ENCODE results near the gene AVPI1.
A peak's percentile ranks its signal among the peaks of the same experiment; 100 is the strongest.
"Not testable (repeated sequence)": the region's sequence is repeated elsewhere in the genome, so short reads cannot be mapped to it uniquely, and the experiment has no call there.

Gene AVPI1

DNA sequence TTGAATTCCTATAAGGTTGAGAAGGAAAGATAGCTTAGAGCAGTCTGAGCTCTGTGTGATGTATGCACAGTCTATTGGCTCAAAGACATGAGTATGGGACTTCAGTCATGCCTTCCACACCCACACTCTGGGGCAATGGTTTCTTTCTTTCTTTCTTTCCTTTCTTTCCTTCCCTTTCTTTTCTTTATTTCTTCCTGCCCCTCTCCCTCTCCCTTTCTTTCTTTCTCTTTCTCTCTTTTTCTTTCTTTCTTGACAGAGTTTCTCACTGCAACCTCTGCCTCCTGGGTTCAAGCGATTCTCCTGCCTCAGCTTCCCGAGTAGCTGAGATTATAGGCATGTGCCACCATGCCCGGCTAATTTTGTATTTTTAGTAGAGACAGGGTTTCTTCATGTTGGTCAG is 48.0 kb downstream of the AVPI1 start:
- DNase-seq: not testable (repeated sequence)

DNA sequence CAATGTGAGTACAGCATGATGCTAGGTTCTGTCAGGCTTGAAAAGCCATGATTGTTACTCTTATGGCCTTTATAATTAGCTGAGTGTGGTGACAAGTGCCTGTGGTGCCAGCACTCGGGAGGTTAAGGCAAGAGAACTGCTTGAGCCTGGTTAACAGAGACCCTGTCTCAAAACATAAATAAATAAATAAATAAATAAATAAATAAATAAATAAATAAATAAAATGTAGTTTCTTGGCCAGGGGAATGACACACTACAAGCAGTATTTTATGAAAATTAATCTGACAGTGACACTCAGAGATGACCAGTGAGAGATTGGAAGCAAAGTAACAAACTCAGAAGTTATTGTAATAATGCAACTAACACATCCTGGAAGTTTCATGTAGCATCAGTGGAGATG is 51.5 kb downstream of the AVPI1 start:
- no peak for DNase-seq

DNA sequence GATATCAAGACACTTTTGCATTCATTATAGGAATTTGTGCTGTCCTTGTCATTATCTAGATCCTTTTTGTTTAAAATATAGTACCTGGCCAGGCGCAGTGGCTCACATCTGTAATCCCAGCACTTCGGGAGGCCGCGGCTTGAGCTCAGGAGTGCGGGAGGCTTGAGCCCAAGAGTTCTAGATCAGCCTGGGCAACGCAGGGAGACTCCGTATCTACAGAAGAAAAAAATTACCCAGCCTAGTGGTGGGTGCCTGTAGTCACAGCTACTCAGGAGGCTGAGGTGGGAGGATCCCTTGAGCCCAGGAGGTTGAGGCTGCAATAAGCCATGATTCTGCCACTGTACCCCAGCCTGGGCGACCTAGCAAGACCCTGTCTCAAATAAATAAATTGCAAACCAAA is 53.1 kb downstream of the AVPI1 start:
- no peak for DNase-seq

DNA sequence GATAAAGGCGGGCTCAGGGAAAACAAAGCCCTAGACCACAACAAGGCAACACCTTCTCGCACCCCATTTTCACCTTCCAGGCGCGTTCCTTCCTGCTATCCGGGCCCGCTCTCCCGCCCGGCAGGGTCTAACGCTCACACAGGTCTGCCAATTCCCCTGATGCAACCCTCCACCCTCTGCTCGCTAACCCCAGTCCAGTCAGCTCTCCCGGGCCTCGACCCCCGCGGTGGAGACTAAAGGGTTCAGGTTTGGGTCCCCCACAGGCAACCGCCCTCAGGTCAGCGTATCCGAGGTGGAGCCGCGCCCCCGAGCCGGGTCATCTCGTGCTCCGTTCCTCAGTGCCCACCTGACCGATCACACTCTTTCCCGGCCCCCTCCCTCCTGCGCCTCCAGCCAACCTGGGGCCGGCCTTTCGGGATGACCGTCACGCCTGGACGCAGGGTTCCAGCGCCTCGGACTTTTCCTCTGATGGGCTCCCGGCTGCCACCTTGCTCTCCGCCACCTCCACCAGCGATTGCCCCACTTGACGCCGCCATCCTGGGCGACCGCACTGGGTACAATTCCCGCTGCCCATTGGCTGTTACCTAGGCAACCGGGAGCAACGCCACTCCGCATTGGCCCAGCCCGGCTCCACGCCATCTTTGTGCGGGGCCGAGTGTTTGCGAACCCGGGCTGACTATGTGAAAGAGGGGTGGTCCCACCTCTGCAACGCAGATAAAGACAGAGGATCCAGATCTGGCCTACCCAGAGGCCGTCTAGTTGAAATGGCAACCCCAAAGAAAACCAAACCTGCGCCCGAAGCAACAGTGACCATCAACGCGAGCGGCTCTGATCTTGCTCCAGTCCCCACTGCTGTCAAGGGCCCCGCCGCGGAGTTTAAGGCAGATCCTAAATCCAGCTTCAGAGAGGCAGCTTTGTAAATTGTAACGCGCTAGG is 53.8 kb downstream of the AVPI1 start, which contains the start of gene MORN4:
MORN4 (minus strand) TSS at position 552 of the 936 bp plus-strand sequence. CDS start 13,847 bp downstream, outside the sequence.
- peak; percentile 56 for DNase-seq

DNA sequence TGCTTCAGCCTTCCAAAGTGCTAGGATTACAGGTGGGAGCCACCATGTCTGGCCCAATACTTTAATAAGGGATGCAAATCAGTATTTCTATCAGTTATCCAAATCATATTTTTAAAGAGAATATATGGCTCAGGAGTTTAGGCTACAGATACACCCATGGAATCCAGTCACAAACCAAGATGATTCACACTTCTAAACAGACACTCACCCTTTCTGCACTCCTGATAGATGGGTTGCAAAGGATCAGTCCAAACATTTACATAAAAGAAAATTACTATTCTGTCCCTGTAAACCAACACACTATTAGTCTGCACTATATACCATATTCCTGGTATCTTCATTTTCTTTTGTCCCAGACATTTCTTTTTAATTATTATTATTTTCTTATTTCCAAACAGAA is 55.9 kb downstream of the AVPI1 start:
- DNase-seq: no peak

DNA sequence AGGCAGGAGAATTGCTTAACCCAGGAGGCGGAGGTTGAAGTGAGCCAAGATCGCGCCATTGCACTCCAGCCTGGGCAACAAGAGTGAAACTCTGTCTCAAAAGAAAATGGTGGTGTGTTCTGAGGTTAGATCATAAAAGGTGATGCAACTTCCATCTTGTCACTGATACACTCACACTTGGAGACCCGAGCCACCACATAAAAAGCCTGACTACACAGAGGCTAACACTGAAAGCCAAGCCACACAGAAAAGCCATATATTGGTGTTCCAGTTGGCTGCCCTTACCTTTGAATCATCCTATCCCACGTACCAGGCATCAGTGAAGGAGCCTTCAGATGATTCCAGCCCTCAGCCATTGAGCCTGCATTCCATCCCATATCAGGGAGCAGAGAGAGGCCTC is 57.8 kb downstream of the AVPI1 start:
- no peak for DNase-seq

DNA sequence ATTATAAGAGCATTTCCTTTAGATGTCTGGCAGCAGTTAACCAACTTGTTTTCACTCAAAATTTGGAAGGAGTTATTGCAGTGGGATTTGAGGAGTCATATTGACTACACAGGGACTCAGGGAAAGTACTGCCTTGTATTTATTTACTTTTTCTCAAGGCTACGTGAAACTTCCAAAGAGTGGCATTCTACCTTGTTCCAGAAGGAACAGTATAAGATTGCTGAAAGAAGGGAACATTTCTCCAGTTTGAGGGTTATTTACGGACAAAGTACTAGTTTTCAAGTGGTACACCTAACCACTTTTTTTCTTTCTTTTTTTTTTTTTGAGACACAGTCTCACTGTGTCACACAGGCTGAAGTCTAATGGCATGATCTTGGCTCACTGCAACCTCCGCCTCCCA is 58.8 kb downstream of the AVPI1 start:
- no peak for DNase-seq

DNA sequence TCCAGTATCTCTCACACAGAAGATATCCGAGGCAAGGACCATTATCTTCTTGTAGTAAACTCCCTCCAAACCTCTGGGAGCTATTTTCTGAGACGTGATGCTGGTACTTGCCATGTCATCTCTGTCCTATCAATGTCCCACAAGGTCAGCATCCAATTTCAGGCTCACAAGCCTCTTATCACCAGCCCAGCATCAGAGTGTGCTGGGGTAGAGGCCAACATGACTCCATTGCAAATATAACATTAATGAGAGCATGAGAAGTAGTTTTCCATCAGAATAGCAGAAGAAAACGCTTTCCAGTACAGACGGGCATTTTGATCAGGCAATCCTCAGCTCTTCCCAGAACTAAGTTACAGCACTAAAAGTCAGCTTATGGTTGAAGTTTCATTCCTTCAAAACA is 59.3 kb downstream of the AVPI1 start:
- no peak for DNase-seq
